SK-N-SH (cell line): ENCODE measurements around the gene GPS2. TPM values are rescaled to one million over a fixed set of nuclear protein-coding genes. Genes with fewer than 3 reads are reported as not detected.

Experiments used
- CTCF ChIA-PET: fragments of 300-600, 350-600 bp; formaldehyde crosslinking; extraction: SDS; loops from one replicate; lab custom pipeline; 2021; lab: Yijun Ruan, JAX
- POLR2A ChIA-PET: fragments of 350-600 bp; sonication (Branson Sonifier 250); formaldehyde crosslinking; extraction: SDS; loops from one replicate; lab custom pipeline; 2020; ENCODE audit warnings: antibody characterized with exemption, inconsistent platforms; lab: Yijun Ruan, JAX
- DNase-seq: peaks from one replicate; pipeline ENCODE4 v3.0.0; 2012
- H2AFZ ChIP-seq: fragments of 200-600 bp; sonication (generic); 2 replicates; pipeline ENCODE4 v1.8.1; 2016; ENCODE audit warnings: antibody characterized with exemption, mild to moderate bottlenecking, low read depth
- H3F3A ChIP-seq: fragments of 200-600 bp; sonication (generic); replicated peaks from 2 replicates; pipeline ENCODE3; 2016; ENCODE audit warnings: antibody characterized with exemption, mild to moderate bottlenecking; ENCODE audit not compliant: insufficient read depth
- H3K27ac ChIP-seq, 2 experiments: fragments of 200-500 bp in 1 of 2; fragments of 200-600 bp in 1 of 2; sonication (Bioruptor generic) in 1 of 2; sonication (generic), shearing (Covaris generic) in 1 of 2; 2 replicates each; pipeline versions ENCODE4 v1.5.1 to v1.6.1; 2014 to 2016; ENCODE audit warnings: low read depth in 2 of 2, inconsistent platforms in 1 of 2, low read length in 1 of 2, mild to moderate bottlenecking in 1 of 2, mixed read lengths in 1 of 2
- H3K27me3 ChIP-seq: fragments of 200-600 bp; sonication (generic), shearing (Covaris generic); 2 replicates; pipeline ENCODE4 v1.6.1; 2016; ENCODE audit warnings: mixed run types; ENCODE audit not compliant: insufficient read depth
- H3K36me3 ChIP-seq, 2 experiments: fragments of 200-500 bp in 1 of 2; fragments of 200-600 bp in 1 of 2; sonication (Bioruptor generic) in 1 of 2; sonication (generic) in 1 of 2; replicated peaks in 1 of 2; 2 replicates each; pipeline versions ENCODE3 to v1.5.1; 2014 to 2016; ENCODE audit warnings: low read length in 1 of 2, mild to moderate bottlenecking in 1 of 2; ENCODE audit not compliant: insufficient read depth in 2 of 2, control insufficient read depth in 1 of 2
- H3K4me1 ChIP-seq, 2 experiments: fragments of 200-500 bp in 1 of 2; fragments of 200-600 bp in 1 of 2; sonication (Bioruptor generic) in 1 of 2; sonication (generic), shearing (Covaris generic) in 1 of 2; 2 replicates each; pipeline versions ENCODE4 v1.5.1 to v1.6.1; 2014 to 2016; ENCODE audit warnings: low read depth in 1 of 2, low read length in 1 of 2, mixed run types in 1 of 2; ENCODE audit not compliant: insufficient read depth in 2 of 2, control insufficient read depth in 1 of 2
- H3K4me2 ChIP-seq: fragments of 200-600 bp; sonication (generic), shearing (Covaris generic); 2 replicates; pipeline ENCODE4 v1.6.1; 2017; ENCODE audit warnings: mixed run types
- H3K4me3 ChIP-seq, 2 experiments: fragments of 200-500 bp in 1 of 2; fragments of 200-600 bp in 1 of 2; sonication (Bioruptor generic) in 1 of 2; sonication (generic), shearing (Covaris generic) in 1 of 2; 2 replicates each; pipeline versions ENCODE4 v1.5.1 to v1.8.1; 2014 to 2016; ENCODE audit warnings: low read depth in 2 of 2, inconsistent platforms in 1 of 2, low read length in 1 of 2, mild to moderate bottlenecking in 1 of 2, mixed read lengths in 1 of 2, moderate library complexity in 1 of 2
- H3K79me2 ChIP-seq: fragments of 200-600 bp; sonication (generic); 2 replicates; pipeline ENCODE4 v1.8.1; 2017; ENCODE audit warnings: mild to moderate bottlenecking; ENCODE audit not compliant: insufficient read depth
- H3K9ac ChIP-seq: fragments of 200-600 bp; sonication (generic); 2 replicates; pipeline ENCODE4 v1.6.1; 2017; ENCODE audit warnings: mixed run types
- H3K9me2 ChIP-seq: fragments of 200-600 bp; sonication (generic); 2 replicates; pipeline ENCODE4 v1.6.1; 2017; ENCODE audit warnings: mixed run types
- H3K9me3 ChIP-seq: fragments of 200-600 bp; sonication (generic); 2 replicates; pipeline ENCODE4 v1.6.1; 2017; ENCODE audit warnings: mixed run types, mild to moderate bottlenecking, moderate library complexity
- H4K20me1 ChIP-seq: fragments of 200-600 bp; sonication (generic); 2 replicates; pipeline ENCODE4 v1.6.1; 2017; ENCODE audit warnings: mild to moderate bottlenecking, mixed run types; ENCODE audit not compliant: insufficient read depth
- CTCF ChIP-seq: fragments of 200-600 bp; sonication (generic); IDR thresholded peaks from 2 replicates; pipeline ENCODE4 v1.6.1; 2017; ENCODE audit warnings: antibody characterized with exemption, mild to moderate bottlenecking, moderate library complexity
- ELF1 ChIP-seq: IDR thresholded peaks from 2 replicates; pipeline ENCODE4 v1.4.0; 2012
- EP300 ChIP-seq, 2 experiments: IDR thresholded peaks; 2 replicates each; pipeline versions ENCODE4 v1.4.0 to v1.6.1; 2012; ENCODE audit warnings: borderline replicate concordance in 1 of 2, low read depth in 1 of 2, low read length in 1 of 2
- FOXJ3 ChIP-seq: sonication (generic); formaldehyde crosslinking; IDR thresholded peaks from 2 replicates; pipeline ENCODE4 v1.5.1; 2020; ENCODE audit warnings: mild to moderate bottlenecking, missing genetic modification reagents
- FOXM1 ChIP-seq: IDR thresholded peaks from 2 replicates; pipeline ENCODE4 v1.4.0; 2012; ENCODE audit warnings: low read depth, mild to moderate bottlenecking
- GABPA ChIP-seq: IDR thresholded peaks from 2 replicates; pipeline ENCODE4 v1.4.0; 2012; ENCODE audit warnings: low read depth, mild to moderate bottlenecking
- GATA2 ChIP-seq: sonication (generic); formaldehyde crosslinking; IDR thresholded peaks from 2 replicates; pipeline ENCODE4 v1.5.0; 2020; ENCODE audit warnings: mild to moderate bottlenecking, missing genetic modification reagents
- JUND ChIP-seq: IDR thresholded peaks from 2 replicates; pipeline ENCODE4 v1.4.0; 2012
- MAX ChIP-seq: IDR thresholded peaks from 2 replicates; pipeline ENCODE4 v1.4.0; 2012; ENCODE audit warnings: low read depth
- MEF2A ChIP-seq: IDR thresholded peaks from 2 replicates; pipeline ENCODE4 v1.4.0; 2012; ENCODE audit warnings: low read depth, borderline replicate concordance
- MXI1 ChIP-seq: IDR thresholded peaks from 2 replicates; pipeline ENCODE4 v1.6.1; 2012; ENCODE audit warnings: mild to moderate bottlenecking, low read depth, low read length, improper control_type of control experiment
- NFIC ChIP-seq: IDR thresholded peaks from 2 replicates; pipeline ENCODE4 v1.4.0; 2012; ENCODE audit warnings: borderline replicate concordance
- NRF1 ChIP-seq: IDR thresholded peaks from 2 replicates; pipeline ENCODE4 v1.6.1; 2012; ENCODE audit warnings: low read depth, mild to moderate bottlenecking, low read length
- PBX3 ChIP-seq: IDR thresholded peaks from 2 replicates; pipeline ENCODE4; 2012
- RAD21 ChIP-seq: IDR thresholded peaks from 2 replicates; pipeline ENCODE4 v1.6.1; 2012; ENCODE audit warnings: mild to moderate bottlenecking, low read length
- RCOR1 ChIP-seq: fragments of 150-350 bp; IDR thresholded peaks from 2 replicates; pipeline ENCODE4 v1.6.1; 2017; ENCODE audit warnings: antibody characterized with exemption, low read length
- RFX5 ChIP-seq: IDR thresholded peaks from 2 replicates; pipeline ENCODE4 v1.6.1; 2012; ENCODE audit warnings: mild to moderate bottlenecking, improper control_type of control experiment, low read length
- RXRA ChIP-seq: IDR thresholded peaks from 2 replicates; pipeline ENCODE4 v1.4.0; 2012; ENCODE audit warnings: low read depth, mild to moderate bottlenecking, borderline replicate concordance
- SMC3 ChIP-seq: IDR thresholded peaks from 2 replicates; pipeline ENCODE4 v1.6.1; 2012; ENCODE audit warnings: low read depth, low read length, improper control_type of control experiment
- TAF1 ChIP-seq: IDR thresholded peaks from 2 replicates; pipeline ENCODE4 v1.6.1; 2012; ENCODE audit warnings: low read depth, mild to moderate bottlenecking, low read length, moderate library complexity, borderline replicate concordance
- USF1 ChIP-seq: IDR thresholded peaks from 2 replicates; pipeline ENCODE4 v1.4.0; 2012; ENCODE audit warnings: low read depth, borderline replicate concordance
- USF2 ChIP-seq: fragments of 150-350 bp; IDR thresholded peaks from 2 replicates; pipeline ENCODE4 v1.6.1; 2017; ENCODE audit warnings: antibody characterized with exemption, low read length, low read depth, borderline replicate concordance
- YY1 ChIP-seq: IDR thresholded peaks from 2 replicates; pipeline ENCODE4 v1.4.0; 2012; ENCODE audit warnings: low read depth, mild to moderate bottlenecking
- WGBS: methylation state at CpG from one replicate; pipeline ENCODE4 v1.1.6; 2017; ENCODE audit warnings: low lambda C conversion rate; 5-methylcytosine and 5-hydroxymethylcytosine counted together
- polyA plus RNA-seq, 3 experiments: library from polyadenylated mRNA; depleted of rRNA; stranded (reverse); fragments of >200 nt; gene quantifications; 2 replicates each; pipeline ENCODE4 v1.2.3, GENCODE V29; 2012
- TF ChIP-seq, protein P1 (sequence below): fragments of 150-350 bp; IDR thresholded peaks from 2 replicates; pipeline ENCODE4 v1.6.1; 2016; ENCODE audit warnings: mild to moderate bottlenecking, low read depth, low read length

GPS2 gene
- polyA plus RNA-seq, 1 of the 3 experiments (the other 2 are of a cell fraction) = 102 TPM

- TF ChIP-seq MEF2A (no peak), SMC3 (no peak), USF2 (no peak), RXRA (no peak), PBX3 (no peak), YY1 (no peak)
Measured at GRCh38 chr17:7304179-7304578, 11.0 kb downstream of the GPS2 start (continued).

DNA sequence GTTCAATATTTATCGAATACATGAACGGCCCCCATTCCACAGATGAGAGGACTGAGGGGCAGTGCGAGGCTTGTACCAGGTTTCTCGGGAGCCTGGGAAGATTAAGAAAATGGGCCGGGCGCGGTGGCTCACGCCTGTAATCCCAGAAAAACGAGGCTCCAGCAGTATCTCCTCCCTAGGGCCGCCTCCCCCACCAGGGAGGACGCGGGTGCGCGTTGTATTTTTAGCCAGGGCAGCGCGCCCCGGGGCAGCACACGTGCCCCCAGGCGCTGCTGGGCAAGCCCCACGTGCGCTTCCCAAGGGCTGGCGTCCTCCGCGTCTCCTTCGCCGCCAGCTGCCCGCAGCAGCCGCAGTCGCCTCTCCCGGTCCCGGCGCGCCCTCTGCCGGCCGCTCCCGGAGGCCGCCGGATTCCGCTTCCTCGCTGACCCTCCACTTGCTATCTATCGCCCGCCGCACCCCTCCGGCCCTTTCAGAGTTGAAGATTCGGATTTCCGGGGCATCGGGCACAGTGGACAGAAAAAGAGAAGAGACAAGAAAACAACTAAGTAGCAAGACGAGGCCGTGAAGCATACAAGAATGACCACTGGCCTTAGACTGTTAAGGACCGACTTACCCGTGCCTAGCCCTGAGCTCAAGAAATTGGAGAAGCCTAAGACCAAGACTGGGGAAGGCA, 18.8 kb downstream of the GPS2 start:
- peaks cover 24% of the 10 kb centered on the region; the same call in 1 of the 2 replicates for H3K27me3 ChIP-seq
- peak; percentile 92 for DNase-seq
- H3K79me2 ChIP-seq = no peaks in the 10 kb centered on the region
- CTCF ChIA-PET = interaction anchor here (0.6 to 5.8 kb wide), 66 partner anchors 8 to 391 kb away, joined by 3 to 169 read pairs (median 6); partner anchors contain the start of genes ACADVL, ACAP1, CLDN7 and CTDNEP1
- 15% methylated on average over 35 of the region's 51 CpGs for WGBS
- no peaks in the 10 kb centered on the region for H3K9me3 ChIP-seq
- POLR2A ChIA-PET = interaction anchor here (1.0 to 1.3 kb wide), 2 partner anchors 15 to 62 kb away, joined by 3 to 5 read pairs; partner anchors contain the start of genes DVL2 and SLC2A4
- H3K9ac ChIP-seq = no peak overlapping the region
- peaks cover 15% of the 10 kb centered on the region for H3F3A ChIP-seq
- peak overlapping the region; percentile 66; the same call in 1 of the 2 replicates for H3K4me2 ChIP-seq
- H3K9me2 ChIP-seq = no peaks in the 10 kb centered on the region
- H3K4me3 ChIP-seq = peak overlapping the region in 1 of 2 experiments; percentile 37; a peak in 1 of 4 replicates
- no peaks in the 10 kb centered on the region for H4K20me1 ChIP-seq
- no peak overlapping the region for H3K27ac ChIP-seq
- peak overlapping the region; percentile 45 for H2AFZ ChIP-seq
- H3K4me1 ChIP-seq = peaks cover 3 to 8% of the 10 kb centered on the region in 2 experiments; a peak in 1 of 4 replicates
- H3K36me3 ChIP-seq = no peaks in the 10 kb centered on the region
- TF ChIP-seq GABPA (no peak), FOXM1 (peak; percentile 40; the same call in 1 of the 2 replicates), USF2 (no peak), NFIC (no peak), ELF1 (0 out of 2 replicates have a peak, but pooled peaks have one; percentile 15), NRF1 (no peak), SMC3 (peak; percentile 95), JUND (no peak), GATA2 (CRISPR knock-in tag) (no peak), RCOR1 (no peak), TAF1 (no peak), RFX5 (no peak), EP300 (IDR thresholded peaks at IDR 0.05; ENCODE audit: borderline replicate concordance in 1 of 2, low read depth in 1 of 2, low read length in 1 of 2) (no peak), FOXJ3 (CRISPR knock-in tag) (no peak), USF1 (peak; percentile 68; the same call in 1 of the 2 replicates), MXI1 (peak; percentile 93), YY1 (no peak), MAX (peak; percentile 94), RAD21 (peak; percentile 92), CTCF (peak; percentile 88)
- TF ChIP-seq, protein P1, sequence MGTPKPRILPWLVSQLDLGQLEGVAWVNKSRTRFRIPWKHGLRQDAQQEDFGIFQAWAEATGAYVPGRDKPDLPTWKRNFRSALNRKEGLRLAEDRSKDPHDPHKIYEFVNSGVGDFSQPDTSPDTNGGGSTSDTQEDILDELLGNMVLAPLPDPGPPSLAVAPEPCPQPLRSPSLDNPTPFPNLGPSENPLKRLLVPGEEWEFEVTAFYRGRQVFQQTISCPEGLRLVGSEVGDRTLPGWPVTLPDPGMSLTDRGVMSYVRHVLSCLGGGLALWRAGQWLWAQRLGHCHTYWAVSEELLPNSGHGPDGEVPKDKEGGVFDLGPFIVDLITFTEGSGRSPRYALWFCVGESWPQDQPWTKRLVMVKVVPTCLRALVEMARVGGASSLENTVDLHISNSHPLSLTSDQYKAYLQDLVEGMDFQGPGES = no peak
